ENCODE results near the gene DUSP15.

GRCh38 chr20:31813611-31814010, 56.7 kb downstream of the DUSP15 start:
- TF ChIP-seq CTCF (IDR thresholded peaks at IDR 0.05; ENCODE audit: low read depth, low read length, poor library complexity, severe bottlenecking) (no peak), EZH2phosphoT487 (IDR thresholded peaks at IDR 0.05; ENCODE audit: borderline replicate concordance, low read length) (no peak)

All from DOHH2 (cell line).